BLaER1 (cell line): ENCODE measurements around the gene HSPA12A.

Experiments
- H3K27ac ChIP-seq: shearing (Covaris generic); formaldehyde crosslinking; 2 replicates; pipeline ENCODE4 v1.8.1; 2022
- H3K27me3 ChIP-seq: shearing (Covaris generic); formaldehyde crosslinking; 2 replicates; pipeline ENCODE4 v1.8.1; 2022
- H3K36me3 ChIP-seq: shearing (Covaris generic); formaldehyde crosslinking; 2 replicates; pipeline ENCODE4 v1.8.1; 2022
- H3K4me1 ChIP-seq: shearing (Covaris generic); formaldehyde crosslinking; 2 replicates; pipeline ENCODE4 v1.8.1; 2022
- H3K4me2 ChIP-seq: shearing (Covaris generic); formaldehyde crosslinking; 2 replicates; pipeline ENCODE4 v1.8.1; 2022
- H3K4me3 ChIP-seq: shearing (Covaris generic); formaldehyde crosslinking; 2 replicates; pipeline ENCODE4 v1.8.1; 2022
- H3K9ac ChIP-seq: shearing (Covaris generic); formaldehyde crosslinking; 2 replicates; pipeline ENCODE4 v1.8.1; 2022
- H3K9me3 ChIP-seq: shearing (Covaris generic); formaldehyde crosslinking; 2 replicates; pipeline ENCODE4 v1.8.1; 2022
- H4K20me1 ChIP-seq: shearing (Covaris generic); formaldehyde crosslinking; 2 replicates; pipeline ENCODE4 v1.8.1; 2022
- Cebpa-rat ChIP-seq: shearing (Covaris generic); IDR thresholded peaks from 2 replicates; pipeline ENCODE4 v1.8.1; 2022

Gene HSPA12A

GRCh38 chr10:116771101-116771958, 29.0 kb upstream of the HSPA12A start:
- Histone ChIP-seq H3K27ac (no peak overlapping the region), H3K27me3 (no peaks in the 10 kb centered on the region), H3K4me2 (peak overlapping the region; percentile 71), H3K9me3 (no peaks in the 10 kb centered on the region), H3K36me3 (no peaks in the 10 kb centered on the region), H3K4me1 (peaks cover 73% of the 10 kb centered on the region), H3K9ac (no peak overlapping the region), H3K4me3 (no peak overlapping the region), H4K20me1 (0 out of 2 replicates have a peak, but pooled peaks cover 5% of the 10 kb centered on the region)
- TF ChIP-seq Cebpa-rat, result 0 out of 2 replicates have a peak, but pooled peaks have one; percentile 20

GRCh38 chr10:116770281-116770680, 27.9 kb upstream of the HSPA12A start:
- no peak overlapping the region for H3K9ac ChIP-seq
- 0 out of 2 replicates have a peak, but pooled peaks cover 5% of the 10 kb centered on the region for H4K20me1 ChIP-seq
- H3K27me3 ChIP-seq, result no peaks in the 10 kb centered on the region
- TF ChIP-seq Cebpa-rat, result no peak
- peaks cover 81% of the 10 kb centered on the region for H3K4me1 ChIP-seq
- H3K4me3 ChIP-seq, result no peak overlapping the region
- no peaks in the 10 kb centered on the region for H3K36me3 ChIP-seq
- peaks cover 3% of the 10 kb centered on the region; the same call in 1 of the 2 replicates for H3K9me3 ChIP-seq
- peak overlapping the region; percentile 71 for H3K4me2 ChIP-seq
- H3K27ac ChIP-seq, result no peak overlapping the region

- no peak overlapping the region for H3K9ac ChIP-seq
- H3K27me3 ChIP-seq, result no peaks in the 10 kb centered on the region
- peak overlapping the region; percentile 71 for H3K4me2 ChIP-seq
- H3K4me1 ChIP-seq, result peaks cover 81% of the 10 kb centered on the region
- no peak overlapping the region for H3K27ac ChIP-seq
- H3K36me3 ChIP-seq, result no peaks in the 10 kb centered on the region
- H3K9me3 ChIP-seq, result peaks cover 8% of the 10 kb centered on the region; the same call in 1 of the 2 replicates
- no peak overlapping the region for H3K4me3 ChIP-seq
- no peak for TF ChIP-seq Cebpa-rat
- 0 out of 2 replicates have a peak, but pooled peaks cover 5% of the 10 kb centered on the region for H4K20me1 ChIP-seq
Measured at GRCh38 chr10:116769791-116770190, 27.4 kb upstream of the HSPA12A start.

GRCh38 chr10:116769368-116769767, 27.0 kb upstream of the HSPA12A start:
- H3K27ac ChIP-seq, result no peak overlapping the region
- no peak overlapping the region for H3K4me3 ChIP-seq
- H3K4me2 ChIP-seq, result peak overlapping the region; percentile 71
- no peaks in the 10 kb centered on the region for H3K36me3 ChIP-seq
- TF ChIP-seq Cebpa-rat, result no peak
- H3K9ac ChIP-seq, result no peak overlapping the region
- H3K9me3 ChIP-seq, result peaks cover 9% of the 10 kb centered on the region; the same call in 1 of the 2 replicates
- H3K27me3 ChIP-seq, result no peaks in the 10 kb centered on the region
- 0 out of 2 replicates have a peak, but pooled peaks cover 5% of the 10 kb centered on the region for H4K20me1 ChIP-seq
- peaks cover 81% of the 10 kb centered on the region for H3K4me1 ChIP-seq

- Histone ChIP-seq H4K20me1 (0 out of 2 replicates have a peak, but pooled peaks cover 5% of the 10 kb centered on the region), H3K9ac (no peak overlapping the region), H3K27me3 (no peaks in the 10 kb centered on the region), H3K27ac (no peak overlapping the region), H3K4me1 (peaks cover 81% of the 10 kb centered on the region), H3K9me3 (peaks cover 9% of the 10 kb centered on the region; the same call in 1 of the 2 replicates), H3K36me3 (no peaks in the 10 kb centered on the region), H3K4me3 (no peak overlapping the region), H3K4me2 (peak overlapping the region; percentile 71)
- no peak for TF ChIP-seq Cebpa-rat
Measured at GRCh38 chr10:116768786-116769185, 26.4 kb upstream of the HSPA12A start.

- Histone ChIP-seq H4K20me1 (0 out of 2 replicates have a peak, but pooled peaks cover 5% of the 10 kb centered on the region), H3K27me3 (no peaks in the 10 kb centered on the region), H3K9ac (peak overlapping the region; percentile 41; the same call in 1 of the 2 replicates), H3K36me3 (no peaks in the 10 kb centered on the region), H3K4me3 (peak overlapping the region; percentile 25; the same call in 1 of the 2 replicates), H3K4me2 (peak overlapping the region; percentile 89), H3K4me1 (peaks cover 65% of the 10 kb centered on the region), H3K27ac (peak overlapping the region; percentile 47), H3K9me3 (peaks cover 9% of the 10 kb centered on the region; the same call in 1 of the 2 replicates)
- no peak for TF ChIP-seq Cebpa-rat
Measured at GRCh38 chr10:116766837-116767634, 24.7 kb upstream of the HSPA12A start.

- peaks cover 9% of the 10 kb centered on the region; the same call in 1 of the 2 replicates for H3K9me3 ChIP-seq
- H3K4me2 ChIP-seq, result peak overlapping the region; percentile 89
- no peak for TF ChIP-seq Cebpa-rat
- peak overlapping the region; percentile 25; the same call in 1 of the 2 replicates for H3K4me3 ChIP-seq
- no peaks in the 10 kb centered on the region for H3K27me3 ChIP-seq
- H3K36me3 ChIP-seq, result no peaks in the 10 kb centered on the region
- H3K9ac ChIP-seq, result peak overlapping the region; percentile 41; the same call in 1 of the 2 replicates
- H4K20me1 ChIP-seq, result 0 out of 2 replicates have a peak, but pooled peaks cover 5% of the 10 kb centered on the region
- peaks cover 58% of the 10 kb centered on the region for H3K4me1 ChIP-seq
- H3K27ac ChIP-seq, result peak overlapping the region; percentile 47; the same call in 1 of the 2 replicates
Measured at GRCh38 chr10:116766241-116766827, 24.0 kb upstream of the HSPA12A start.

GRCh38 chr10:116765648-116766081, 23.3 kb upstream of the HSPA12A start:
- no peaks in the 10 kb centered on the region for H3K36me3 ChIP-seq
- TF ChIP-seq Cebpa-rat, result no peak

GRCh38 chr10:116764979-116765378, 22.6 kb upstream of the HSPA12A start:
- TF ChIP-seq Cebpa-rat, result no peak
- Histone ChIP-seq H3K27ac (no peak overlapping the region), H3K4me1 (peaks cover 45% of the 10 kb centered on the region)

More at GRCh38 chr10:116765648-116766081, 23.3 kb upstream of the HSPA12A start:
- Histone ChIP-seq H3K9ac (no peak overlapping the region), H3K27ac (no peak overlapping the region), H3K4me3 (no peak overlapping the region), H3K9me3 (peaks cover 9% of the 10 kb centered on the region; the same call in 1 of the 2 replicates), H3K4me2 (peak overlapping the region; percentile 89), H3K4me1 (peaks cover 52% of the 10 kb centered on the region), H4K20me1 (0 out of 2 replicates have a peak, but pooled peaks cover 5% of the 10 kb centered on the region), H3K27me3 (no peaks in the 10 kb centered on the region)

More at GRCh38 chr10:116764979-116765378, 22.6 kb upstream of the HSPA12A start:
- 0 out of 2 replicates have a peak, but pooled peaks cover 5% of the 10 kb centered on the region for H4K20me1 ChIP-seq
- peaks cover 9% of the 10 kb centered on the region; the same call in 1 of the 2 replicates for H3K9me3 ChIP-seq
- no peaks in the 10 kb centered on the region for H3K27me3 ChIP-seq
- no peak overlapping the region for H3K9ac ChIP-seq
- H3K4me2 ChIP-seq, result no peak overlapping the region
- H3K4me3 ChIP-seq, result no peak overlapping the region
- H3K36me3 ChIP-seq, result no peaks in the 10 kb centered on the region
